T-helper 2 cell treated with Interferon-gamma antibody and Interleukin-4, amounts not matched to agents 5 μg/mL and 100 μg/mL, for 36 hours (primary cell): Measurements from ENCODE around the gene CYBC1.
A peak's percentile ranks its signal among the peaks of the same experiment; 100 is the strongest.

Experiments used
- DNase-seq: peaks from one replicate; pipeline ENCODE4 v3.0.0; 2021; ENCODE audit warnings: low spot score
- H3K27ac Mint-ChIP-seq: one replicate; pipeline ENCODE4 v1.8.0; 2021; ENCODE audit warnings: mild to moderate bottlenecking, mixed read lengths
- H3K27me3 Mint-ChIP-seq: one replicate; pipeline ENCODE4 v1.8.0; 2021; ENCODE audit warnings: low read depth, mixed read lengths
- H3K36me3 Mint-ChIP-seq: one replicate; pipeline ENCODE4 v1.8.0; 2021; ENCODE audit warnings: low read depth, mixed read lengths
- H3K4me1 Mint-ChIP-seq: one replicate; pipeline ENCODE4 v1.8.0; 2021; ENCODE audit warnings: low read depth, mixed read lengths
- H3K4me3 Mint-ChIP-seq: one replicate; pipeline ENCODE4 v1.8.0; 2022; ENCODE audit warnings: mild to moderate bottlenecking, moderate library complexity, mixed read lengths
- H3K9me3 Mint-ChIP-seq: one replicate; pipeline ENCODE4 v1.8.0; 2021; ENCODE audit warnings: mixed read lengths

CYBC1 gene

GRCh38 chr17:82489117-82489516, 38.6 kb upstream of the CYBC1 start:
- H3K4me3 Mint-ChIP-seq, result no peak overlapping the region
- H3K27me3 Mint-ChIP-seq, result no peaks in the 10 kb centered on the region
- no peak for DNase-seq
- peak overlapping the region; percentile 10 for H3K27ac Mint-ChIP-seq
- H3K4me1 Mint-ChIP-seq, result peaks cover 21% of the 10 kb centered on the region
- peaks cover 41% of the 10 kb centered on the region for H3K36me3 Mint-ChIP-seq
- no peaks in the 10 kb centered on the region for H3K9me3 Mint-ChIP-seq

GRCh38 chr17:82487910-82488309, 37.4 kb upstream of the CYBC1 start:
- Mint-ChIP-seq H3K4me1 (peaks cover 20% of the 10 kb centered on the region), H3K27ac (peak overlapping the region; percentile 52), H3K36me3 (peaks cover 47% of the 10 kb centered on the region), H3K9me3 (no peaks in the 10 kb centered on the region), H3K4me3 (no peak overlapping the region), H3K27me3 (no peaks in the 10 kb centered on the region)
- no peak for DNase-seq

- Mint-ChIP-seq H3K27me3 (no peaks in the 10 kb centered on the region), H3K4me1 (peaks cover 20% of the 10 kb centered on the region), H3K9me3 (no peaks in the 10 kb centered on the region), H3K36me3 (peaks cover 57% of the 10 kb centered on the region), H3K4me3 (peak overlapping the region; percentile 35), H3K27ac (peak overlapping the region; percentile 76)
- no peak for DNase-seq
These were observed 35.9 kb upstream of the CYBC1 start for GRCh38 chr17:82486231-82487094.

- DNase-seq, result no peak
- Mint-ChIP-seq H3K27ac (no peak overlapping the region), H3K4me3 (no peak overlapping the region), H3K27me3 (no peaks in the 10 kb centered on the region), H3K4me1 (peaks cover 23% of the 10 kb centered on the region), H3K9me3 (no peaks in the 10 kb centered on the region), H3K36me3 (peaks cover 67% of the 10 kb centered on the region)
These were observed 33.3 kb upstream of the CYBC1 start for GRCh38 chr17:82483836-82484235.

- DNase-seq, result no peak
- Mint-ChIP-seq H3K9me3 (no peaks in the 10 kb centered on the region), H3K27ac (no peak overlapping the region), H3K36me3 (peaks cover 64% of the 10 kb centered on the region), H3K27me3 (no peaks in the 10 kb centered on the region), H3K4me1 (peaks cover 23% of the 10 kb centered on the region), H3K4me3 (no peak overlapping the region)
These were observed 32.7 kb upstream of the CYBC1 start for GRCh38 chr17:82483204-82483660.

GRCh38 chr17:82480318-82480717, 29.8 kb upstream of the CYBC1 start:
- Mint-ChIP-seq H3K36me3 (peaks cover 52% of the 10 kb centered on the region), H3K27ac (no peak overlapping the region), H3K9me3 (no peaks in the 10 kb centered on the region), H3K27me3 (no peaks in the 10 kb centered on the region), H3K4me1 (peaks cover 16% of the 10 kb centered on the region), H3K4me3 (no peak overlapping the region)
- no peak for DNase-seq

- Mint-ChIP-seq H3K27me3 (no peaks in the 10 kb centered on the region), H3K4me1 (peaks cover 11% of the 10 kb centered on the region), H3K36me3 (peaks cover 48% of the 10 kb centered on the region), H3K4me3 (no peak overlapping the region), H3K27ac (no peak overlapping the region), H3K9me3 (no peaks in the 10 kb centered on the region)
- no peak for DNase-seq
These were observed 29.1 kb upstream of the CYBC1 start for GRCh38 chr17:82479602-82480001.

GRCh38 chr17:82477934-82478333, 27.4 kb upstream of the CYBC1 start:
- Mint-ChIP-seq H3K4me1 (peaks cover 10% of the 10 kb centered on the region), H3K27me3 (no peaks in the 10 kb centered on the region), H3K27ac (peak overlapping the region; percentile 8), H3K4me3 (no peak overlapping the region), H3K9me3 (no peaks in the 10 kb centered on the region), H3K36me3 (peaks cover 49% of the 10 kb centered on the region)
- no peak for DNase-seq

- Mint-ChIP-seq H3K27ac (no peak overlapping the region), H3K9me3 (no peaks in the 10 kb centered on the region), H3K27me3 (no peaks in the 10 kb centered on the region), H3K36me3 (peaks cover 48% of the 10 kb centered on the region), H3K4me1 (peaks cover 10% of the 10 kb centered on the region), H3K4me3 (no peak overlapping the region)
- no peak for DNase-seq
These were observed 24.9 kb upstream of the CYBC1 start for GRCh38 chr17:82475458-82475857.

GRCh38 chr17:82474223-82475010, 23.9 kb upstream of the CYBC1 start:
- DNase-seq, result no peak
- Mint-ChIP-seq H3K27ac (no peak overlapping the region), H3K36me3 (peaks cover 48% of the 10 kb centered on the region), H3K4me3 (no peak overlapping the region), H3K9me3 (no peaks in the 10 kb centered on the region), H3K4me1 (peaks cover 10% of the 10 kb centered on the region), H3K27me3 (no peaks in the 10 kb centered on the region)

GRCh38 chr17:82470065-82470464, 19.5 kb upstream of the CYBC1 start:
- Mint-ChIP-seq H3K4me3 (no peak overlapping the region), H3K27me3 (no peaks in the 10 kb centered on the region), H3K36me3 (peaks cover 55% of the 10 kb centered on the region), H3K4me1 (peaks cover 8% of the 10 kb centered on the region), H3K27ac (no peak overlapping the region), H3K9me3 (no peaks in the 10 kb centered on the region)
- DNase-seq, result no peak

- H3K4me1 Mint-ChIP-seq, result peaks cover 14% of the 10 kb centered on the region
- no peak for DNase-seq
- H3K36me3 Mint-ChIP-seq, result peaks cover 58% of the 10 kb centered on the region
- no peak overlapping the region for H3K4me3 Mint-ChIP-seq
- no peak overlapping the region for H3K27ac Mint-ChIP-seq
- no peaks in the 10 kb centered on the region for H3K9me3 Mint-ChIP-seq
- H3K27me3 Mint-ChIP-seq, result no peaks in the 10 kb centered on the region
These were observed 18.1 kb upstream of the CYBC1 start for GRCh38 chr17:82468692-82469091.

GRCh38 chr17:82465023-82465603, 14.6 kb upstream of the CYBC1 start:
- Mint-ChIP-seq H3K4me1 (peaks cover 20% of the 10 kb centered on the region), H3K27me3 (no peaks in the 10 kb centered on the region), H3K36me3 (peaks cover 66% of the 10 kb centered on the region), H3K27ac (peak overlapping the region; percentile 76), H3K4me3 (no peak overlapping the region), H3K9me3 (no peaks in the 10 kb centered on the region)
- DNase-seq, result no peak

- no peaks in the 10 kb centered on the region for H3K27me3 Mint-ChIP-seq
- H3K27ac Mint-ChIP-seq, result no peak overlapping the region
- H3K9me3 Mint-ChIP-seq, result no peaks in the 10 kb centered on the region
- peaks cover 65% of the 10 kb centered on the region for H3K36me3 Mint-ChIP-seq
- H3K4me1 Mint-ChIP-seq, result peaks cover 22% of the 10 kb centered on the region
- no peak overlapping the region for H3K4me3 Mint-ChIP-seq
- no peak for DNase-seq
These were observed 14.0 kb upstream of the CYBC1 start for GRCh38 chr17:82464567-82464929.
